Heart left ventricle (tissue), 13 donors: ENCODE results near the gene TDRD9.

Source experiments
- CTCF ChIP-seq, 12 donors: fragments of 200-600 bp; sonication (generic) in 4 of 12; IDR thresholded peaks; one replicate each; pipeline versions ENCODE4 v1.5.0 to v1.8.0; 2018 to 2022; ENCODE audit warnings: antibody characterized with exemption in 12 of 12, mild to moderate bottlenecking in 5 of 12
- POLR2A ChIP-seq, 2 donors: fragments of 450-650 bp; IDR thresholded peaks; one replicate each; pipeline ENCODE4 v1.6.1; 2017; ENCODE audit warnings: antibody characterized with exemption in 2 of 2, mild to moderate bottlenecking in 2 of 2, moderate library complexity in 2 of 2
- donor health status: ischemic (EF 13 %, LVEDD 7.1; RV severe dilation, severe dysfunction).
- donor health status: DM: no; HTN: yes; CAD: no.
- donor health status: DM: no; HTN: no; CAD: no.
- donor health status: ischemic (EF 25% LVEDD 6.9; RV normal size, moderate dysfunction).
- donor health status: ischemic (EF 25% LVEDD 5.7; RV mildly dilated, moderate dysfunction).
- donor health status: ischemic (EF 35%, LVEDD 5.7; RV mildly dilated, moderate dysfunction).
- donor health status: nonischemic (EF 11% LVEDD 7.7; RV severe dilation, severe dysfunction).
- donor health status: DM: yes; HTN: yes; CAD: no.
- donor health status: PGD.
- donor health status: ischemic (EF 29% LVEDD 5.4; RV normal size, mild dysfunction).
- donor health status: nonischemic (EF 23%, LVEDD 6.1; RV moderate dilation, normal function).

GRCh38 chr14:103891667-103892215 lies 36.5 kb upstream of the TDRD9 start:
- no peak for TF ChIP-seq CTCF (IDR thresholded peaks at IDR 0.05)
- no peak for TF ChIP-seq POLR2A (IDR thresholded peaks at IDR 0.05)
